GM10266 (cell line): ENCODE results near the gene PARD6G.
"Not testable (repeated sequence)": the region's sequence is repeated elsewhere in the genome, so short reads cannot be mapped to it uniquely, and the experiment has no call there.

ENCODE experiments used
- DNase-seq: peaks from one replicate; pipeline ENCODE4 v3.0.0; 2012; ENCODE audit errors: extremely low spot score
- CTCF ChIP-seq: IDR thresholded peaks from 2 replicates; pipeline ENCODE4 v1.5.1; 2012; ENCODE audit warnings: mild to moderate bottlenecking, low read depth; ENCODE audit not compliant: control insufficient read depth, insufficient read depth; ENCODE audit errors: missing control alignments

PARD6G gene

GRCh38 chr18:80227472-80227871, 19.8 kb downstream of the PARD6G start:
- no peak for DNase-seq
- no peak for TF ChIP-seq CTCF

GRCh38 chr18:80225685-80226084, 21.6 kb downstream of the PARD6G start:
- no peak for DNase-seq

GRCh38 chr18:80223581-80224148, 23.6 kb downstream of the PARD6G start:
- DNase-seq: no peak
- no peak for TF ChIP-seq CTCF

More at GRCh38 chr18:80225685-80226084, 21.6 kb downstream of the PARD6G start:
- TF ChIP-seq CTCF: no peak

- DNase-seq: not testable (repeated sequence)
These were observed 27.8 kb downstream of the PARD6G start for GRCh38 chr18:80219488-80219887.

GRCh38 chr18:80218341-80219227, 28.7 kb downstream of the PARD6G start:
- DNase-seq: no peak
- no peak for TF ChIP-seq CTCF

- no peak for DNase-seq
- TF ChIP-seq CTCF: no peak
These were observed 34.1 kb downstream of the PARD6G start for GRCh38 chr18:80213182-80213581.

- no peak for TF ChIP-seq CTCF
- DNase-seq: no peak
These were observed 36.8 kb downstream of the PARD6G start for GRCh38 chr18:80210312-80211083.
